Measurements from ENCODE around the gene TNNT2.

Gene TNNT2

DNA sequence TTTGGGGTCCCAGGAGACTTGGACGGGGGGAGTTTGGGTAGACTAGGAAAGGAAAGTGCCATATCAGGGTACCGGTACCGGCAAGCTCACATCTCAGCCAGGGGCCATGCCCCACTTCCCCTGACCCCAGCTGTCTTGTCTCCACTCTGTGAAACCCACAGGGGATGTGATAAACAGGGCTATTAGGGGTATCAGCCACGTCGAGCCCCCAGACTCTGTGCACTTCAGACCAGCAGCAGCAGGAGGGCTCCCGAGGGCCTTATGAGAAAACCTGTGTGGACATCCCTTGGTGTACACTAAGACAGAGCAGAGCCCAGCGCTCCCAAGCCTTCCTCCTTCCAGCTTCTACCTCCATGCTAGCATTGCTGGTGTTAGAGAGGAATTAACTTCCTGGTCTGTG, 46.3 kb downstream of the TNNT2 start:
- DNase-seq, result no peak

DNA sequence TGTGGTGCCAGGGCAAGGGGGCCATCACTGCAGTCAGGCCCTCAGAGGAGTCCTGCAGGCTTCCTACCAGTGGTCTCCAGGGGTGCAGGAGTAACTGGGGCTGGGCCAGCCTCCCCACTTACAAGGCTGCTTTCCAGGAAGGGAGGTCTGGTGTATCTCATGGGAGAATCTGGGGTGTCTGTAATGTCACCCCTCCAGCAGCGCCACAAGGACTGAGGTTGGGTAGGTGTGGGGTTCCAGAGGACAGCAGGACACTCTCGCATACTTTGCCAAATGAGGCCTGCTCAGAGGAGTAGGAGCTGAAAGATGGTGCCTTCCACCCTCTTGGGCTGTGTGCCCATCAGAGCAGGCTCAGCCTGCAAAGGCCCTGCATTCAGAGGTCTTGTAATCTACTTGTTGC, 46.9 kb downstream of the TNNT2 start:
- no peak for DNase-seq

DNA sequence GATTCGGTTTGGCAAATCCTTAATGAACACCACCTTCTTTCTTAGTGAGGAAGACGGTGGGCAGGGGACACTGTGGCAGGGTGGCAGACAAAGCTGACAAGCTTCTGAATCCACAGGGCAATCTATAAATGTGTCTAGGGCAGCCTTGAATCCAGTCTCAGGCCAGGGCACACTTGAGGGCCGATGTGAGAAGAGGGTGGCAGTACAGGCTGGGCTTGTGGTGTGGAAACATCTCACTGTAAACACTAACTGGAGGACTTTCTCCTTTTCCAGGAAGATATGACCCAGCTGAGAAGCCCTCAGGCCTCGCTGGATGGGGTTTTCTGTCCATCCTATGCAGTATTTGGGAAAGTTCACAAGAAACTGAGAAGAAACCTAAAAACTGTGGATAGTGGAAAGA, 47.7 kb downstream of the TNNT2 start:
- no peak for DNase-seq

DNA sequence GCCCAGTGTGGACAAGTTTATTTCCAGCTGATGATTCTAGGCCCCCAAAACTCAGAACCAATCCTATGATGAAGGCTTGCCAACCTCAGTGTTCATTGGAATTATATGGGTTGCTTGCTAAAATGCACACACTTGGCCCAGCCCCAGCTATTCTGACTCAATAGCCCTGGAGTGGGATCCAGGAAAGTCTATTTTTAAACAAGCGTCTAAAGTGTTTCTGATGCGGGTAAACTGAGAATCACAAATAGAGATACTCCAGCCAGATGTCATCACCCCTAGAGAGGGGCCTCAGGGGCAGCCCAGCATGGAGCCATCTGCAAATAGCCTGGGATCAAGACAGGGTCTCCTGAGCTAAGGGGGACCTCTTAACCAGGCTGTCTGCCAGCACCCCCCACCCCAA, 48.2 kb downstream of the TNNT2 start:
- DNase-seq, result no peak

DNA sequence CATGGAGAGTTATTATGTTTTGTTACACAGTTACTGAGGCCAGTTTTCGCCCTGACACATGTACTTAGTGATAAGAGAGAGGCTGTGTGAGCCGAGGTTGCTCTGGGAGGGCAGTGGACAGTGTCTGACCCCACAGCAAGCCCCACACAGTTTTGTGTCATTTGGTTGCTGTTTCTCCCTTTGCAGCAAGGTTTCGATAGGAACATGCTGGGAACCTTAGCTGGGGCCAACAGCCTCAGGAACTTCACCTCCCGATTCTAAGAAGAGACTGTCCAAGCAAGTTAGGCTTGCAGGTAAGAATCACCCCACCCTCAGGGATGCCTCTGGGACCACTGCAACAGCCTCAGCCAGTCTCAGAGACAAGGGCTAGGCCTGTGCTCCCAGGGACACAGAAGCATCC, 48.9 kb downstream of the TNNT2 start:
- DNase-seq, result no peak

DNA sequence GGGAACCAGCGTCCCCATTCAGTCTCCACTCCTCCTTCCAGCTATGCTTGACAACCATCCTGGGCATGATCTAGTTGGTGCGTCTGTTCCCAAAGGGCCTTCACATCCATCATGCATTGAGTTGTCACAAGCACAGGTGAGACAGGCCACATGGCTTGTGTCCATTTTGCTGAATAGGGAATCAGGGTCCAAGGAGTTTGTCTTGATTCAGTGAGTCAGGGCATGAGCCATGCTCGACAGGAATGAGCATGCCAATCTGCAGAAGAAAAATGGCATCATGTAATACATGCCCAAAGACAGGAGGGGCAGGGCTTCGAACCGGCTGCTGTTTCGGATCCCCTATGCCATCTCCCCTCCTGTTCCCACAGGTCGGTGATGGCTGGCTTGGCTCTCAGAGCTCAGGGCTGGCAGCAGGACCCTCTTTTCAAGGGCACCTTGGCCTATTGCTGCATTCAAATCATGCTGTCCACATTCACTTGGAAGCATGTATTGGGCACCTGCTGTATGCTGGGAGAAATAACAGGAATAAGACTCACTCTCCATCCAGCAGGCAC, 49.7 kb downstream of the TNNT2 start:
- no peak for DNase-seq

DNA sequence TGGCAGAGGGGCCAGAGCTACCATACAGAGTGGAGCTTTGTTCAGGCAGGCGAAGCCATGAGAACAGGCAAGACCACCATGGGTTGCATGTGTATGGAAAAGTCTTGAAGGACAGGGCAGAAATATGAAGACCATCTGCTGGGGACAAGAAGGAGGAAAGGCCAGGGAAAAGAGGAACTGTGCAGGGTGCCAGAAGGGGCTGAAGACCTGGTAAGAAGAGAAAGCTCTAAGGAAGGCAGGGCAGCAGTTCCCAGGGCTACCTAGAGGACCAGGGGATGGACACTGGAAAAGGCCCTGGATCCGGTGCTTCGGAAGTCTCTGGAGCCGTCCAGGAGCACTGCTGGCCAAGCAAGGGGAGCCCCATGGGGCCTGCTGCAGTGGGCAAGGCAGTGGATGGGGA, 50.8 kb downstream of the TNNT2 start:
- DNase-seq, result no peak

DNA sequence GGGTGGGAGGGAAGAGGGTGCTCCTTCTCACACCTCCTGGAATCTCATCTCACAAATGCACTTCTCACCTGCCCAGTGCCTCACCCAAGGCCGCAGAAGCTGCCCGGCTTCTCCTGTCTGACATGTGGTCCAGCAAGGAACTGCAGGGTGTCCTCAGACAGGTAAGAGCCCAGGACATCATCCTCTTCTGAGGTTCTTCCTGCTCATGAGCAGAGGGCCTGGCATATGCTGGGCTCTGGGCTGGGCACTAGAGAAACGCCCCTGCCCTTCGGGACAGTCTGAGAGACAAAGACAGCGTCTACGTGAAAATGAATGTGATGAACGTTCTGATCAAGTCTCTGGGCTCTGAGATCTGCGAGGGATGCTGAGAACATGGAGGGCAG, 51.8 kb downstream of the TNNT2 start:
- DNase-seq, result no peak

DNA sequence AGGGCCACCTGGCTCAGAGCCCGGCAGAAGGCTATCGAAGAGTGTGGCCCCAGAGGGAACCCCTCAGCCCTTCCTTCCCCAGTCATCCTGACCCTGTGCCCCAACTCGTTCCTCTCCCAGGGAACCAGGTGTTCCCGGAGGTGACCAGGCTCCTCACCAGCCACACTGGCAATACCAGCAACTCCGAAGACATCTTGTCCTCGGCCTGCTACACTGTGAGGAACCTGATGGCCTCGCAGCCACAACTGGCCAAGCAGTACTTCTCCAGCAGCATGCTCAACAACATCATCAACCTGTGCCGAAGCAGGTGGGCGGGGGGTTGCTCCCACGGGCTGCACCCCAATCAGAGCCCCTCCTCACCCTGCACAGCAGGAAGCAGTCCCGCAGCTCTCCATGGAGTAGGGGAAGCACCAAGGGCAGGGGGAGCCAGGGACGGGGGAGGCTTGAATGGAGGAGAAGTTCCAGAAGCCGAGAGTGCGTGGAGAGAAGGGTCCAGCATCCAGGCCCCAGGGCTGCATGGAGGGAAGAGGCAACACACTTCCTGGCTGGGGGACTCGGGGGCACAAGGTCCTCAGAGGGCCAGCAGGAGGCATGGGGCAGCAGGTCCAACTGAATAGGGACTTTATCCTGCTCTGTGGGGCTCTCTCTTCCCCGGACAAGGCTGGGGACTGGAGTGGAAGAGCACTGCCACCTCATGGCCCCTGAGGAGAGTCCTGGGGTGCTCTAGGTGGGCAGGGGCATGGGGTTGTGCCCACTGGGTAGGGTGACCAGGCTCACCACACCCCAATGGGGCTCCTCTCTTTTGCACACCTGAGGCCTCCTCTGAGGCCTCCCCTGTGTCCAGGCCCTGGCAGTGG, 52.4 kb downstream of the TNNT2 start:
- DNase-seq, result no peak

DNA sequence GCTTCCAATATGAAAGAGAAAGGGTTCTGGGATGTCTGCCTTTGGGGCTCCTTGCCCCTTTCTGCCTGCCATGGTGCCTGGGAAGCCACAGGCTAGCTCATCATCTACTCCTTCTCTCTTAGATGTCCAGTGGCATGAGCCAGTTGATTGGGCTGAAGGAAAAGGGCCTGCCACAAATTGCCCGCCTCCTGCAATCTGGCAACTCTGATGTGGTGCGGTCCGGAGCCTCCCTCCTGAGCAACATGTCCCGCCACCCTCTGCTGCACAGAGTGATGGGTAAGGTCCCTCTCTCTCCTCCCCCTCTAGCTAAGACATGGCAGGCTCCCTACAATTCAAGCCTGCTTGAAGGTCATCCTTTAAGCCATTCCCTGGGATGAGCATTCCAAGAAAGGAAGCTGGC, 53.2 kb downstream of the TNNT2 start:
- no peak for DNase-seq

DNA sequence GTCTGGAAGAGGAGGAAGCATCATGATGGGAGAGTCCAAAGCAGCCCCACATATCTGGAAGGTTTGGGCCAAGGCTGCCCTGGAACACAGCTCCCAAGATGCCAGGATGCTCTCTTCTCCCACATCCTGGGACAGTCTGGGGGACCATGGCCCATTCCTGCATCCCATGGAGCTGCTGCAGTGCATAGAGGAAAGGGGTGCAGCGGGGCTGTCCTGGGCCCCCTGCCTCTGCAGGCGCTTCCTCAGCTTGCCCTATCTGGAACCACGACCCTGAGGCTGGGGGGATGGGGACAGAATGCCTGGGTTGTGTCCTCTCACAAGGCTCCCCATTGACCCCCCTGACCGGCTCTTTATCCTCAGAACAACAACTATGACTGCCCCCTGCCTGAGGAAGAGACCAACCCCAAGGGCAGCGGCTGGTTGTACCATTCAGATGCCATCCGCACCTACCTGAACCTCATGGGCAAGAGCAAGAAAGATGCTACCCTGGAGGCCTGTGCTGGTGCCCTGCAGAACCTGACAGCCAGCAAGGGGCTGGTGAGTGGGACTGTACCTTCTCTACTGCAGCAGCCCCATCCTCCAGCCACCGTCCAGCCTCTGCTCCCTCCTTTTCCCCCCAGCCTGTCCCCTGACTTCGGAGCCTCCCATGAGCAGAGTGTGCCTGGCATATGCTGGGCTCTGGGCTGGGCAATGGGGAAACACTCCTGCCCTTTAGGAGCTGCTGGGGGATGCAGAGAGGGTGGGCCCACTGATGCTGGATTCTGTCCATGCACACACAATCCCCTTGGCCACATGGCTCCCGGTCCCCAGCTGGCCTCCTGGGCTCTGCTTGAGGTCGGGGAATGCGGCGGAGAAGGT, 54.6 kb downstream of the TNNT2 start:
- no peak for DNase-seq

DNA sequence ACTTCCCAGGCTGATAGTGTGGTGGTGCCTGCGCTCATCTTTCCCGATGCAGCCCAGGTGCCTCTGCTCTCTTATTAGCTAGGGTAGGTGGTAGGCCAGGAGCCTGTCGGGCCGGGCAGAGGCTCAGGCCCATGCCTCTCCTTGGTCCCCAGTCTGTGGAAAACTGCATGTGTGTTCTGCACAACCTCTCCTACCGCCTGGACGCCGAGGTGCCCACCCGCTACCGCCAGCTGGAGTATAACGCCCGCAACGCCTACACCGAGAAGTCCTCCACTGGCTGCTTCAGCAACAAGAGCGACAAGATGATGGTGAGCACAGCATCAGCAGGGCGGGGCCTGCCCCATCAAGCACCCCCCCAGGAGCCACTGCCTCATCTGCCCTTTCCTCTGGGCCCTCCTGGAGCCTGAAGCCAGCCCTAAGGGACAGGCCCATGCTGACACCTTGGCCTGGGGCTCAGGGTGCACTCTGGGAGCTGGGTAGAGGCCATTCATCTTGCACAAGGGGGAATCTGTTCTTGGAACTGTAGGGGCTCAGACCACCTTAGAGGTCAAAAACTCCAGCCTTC, 55.6 kb downstream of the TNNT2 start:
- no peak for DNase-seq

DNA sequence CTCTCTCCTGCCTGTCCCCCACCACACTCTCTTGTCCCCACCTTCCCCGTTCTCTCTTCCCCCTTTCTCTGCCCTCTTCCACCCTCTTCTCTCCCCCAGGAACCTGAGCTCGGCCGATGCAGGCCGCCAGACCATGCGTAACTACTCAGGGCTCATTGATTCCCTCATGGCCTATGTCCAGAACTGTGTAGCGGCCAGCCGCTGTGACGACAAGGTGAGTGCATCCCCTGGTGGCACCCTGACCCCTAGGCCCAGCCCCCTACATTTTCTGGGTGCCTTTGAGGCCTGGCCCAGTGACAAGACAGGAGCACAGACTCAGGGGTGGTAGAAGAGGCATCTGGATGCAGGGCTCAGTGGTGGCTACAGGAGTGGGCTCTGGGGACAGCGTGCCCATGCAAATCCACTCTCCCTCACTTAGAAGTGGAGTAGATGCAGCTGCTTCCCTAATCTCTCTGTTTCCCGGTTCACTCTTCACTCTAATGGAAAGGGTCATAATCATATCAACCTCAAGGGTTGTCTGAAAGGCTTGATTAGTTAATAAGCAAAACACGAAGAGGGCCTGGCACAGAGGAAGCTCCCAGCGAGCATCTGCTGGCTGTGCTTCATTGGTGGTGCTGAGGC, 57.2 kb downstream of the TNNT2 start:
- no peak for DNase-seq

DNA sequence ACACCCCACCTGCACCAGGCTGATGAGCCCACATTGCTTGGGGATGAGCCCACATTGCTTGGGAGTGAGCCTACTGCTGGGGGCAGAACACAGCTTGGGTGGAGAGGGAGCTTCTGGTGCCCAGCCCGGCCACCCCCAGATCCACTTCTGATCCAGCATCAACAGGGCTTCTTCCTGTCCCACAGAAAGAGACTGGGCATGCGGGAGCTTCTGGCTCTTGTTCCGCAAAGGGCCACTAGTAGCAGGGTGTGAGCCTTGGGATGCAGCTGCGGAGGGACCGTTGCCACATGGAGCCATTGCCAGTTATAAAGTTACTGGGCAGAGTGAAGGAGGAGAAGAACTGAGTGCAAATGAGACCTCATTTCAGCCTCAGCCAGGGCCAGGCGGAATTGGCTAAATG, 57.8 kb downstream of the TNNT2 start:
- no peak for DNase-seq

DNA sequence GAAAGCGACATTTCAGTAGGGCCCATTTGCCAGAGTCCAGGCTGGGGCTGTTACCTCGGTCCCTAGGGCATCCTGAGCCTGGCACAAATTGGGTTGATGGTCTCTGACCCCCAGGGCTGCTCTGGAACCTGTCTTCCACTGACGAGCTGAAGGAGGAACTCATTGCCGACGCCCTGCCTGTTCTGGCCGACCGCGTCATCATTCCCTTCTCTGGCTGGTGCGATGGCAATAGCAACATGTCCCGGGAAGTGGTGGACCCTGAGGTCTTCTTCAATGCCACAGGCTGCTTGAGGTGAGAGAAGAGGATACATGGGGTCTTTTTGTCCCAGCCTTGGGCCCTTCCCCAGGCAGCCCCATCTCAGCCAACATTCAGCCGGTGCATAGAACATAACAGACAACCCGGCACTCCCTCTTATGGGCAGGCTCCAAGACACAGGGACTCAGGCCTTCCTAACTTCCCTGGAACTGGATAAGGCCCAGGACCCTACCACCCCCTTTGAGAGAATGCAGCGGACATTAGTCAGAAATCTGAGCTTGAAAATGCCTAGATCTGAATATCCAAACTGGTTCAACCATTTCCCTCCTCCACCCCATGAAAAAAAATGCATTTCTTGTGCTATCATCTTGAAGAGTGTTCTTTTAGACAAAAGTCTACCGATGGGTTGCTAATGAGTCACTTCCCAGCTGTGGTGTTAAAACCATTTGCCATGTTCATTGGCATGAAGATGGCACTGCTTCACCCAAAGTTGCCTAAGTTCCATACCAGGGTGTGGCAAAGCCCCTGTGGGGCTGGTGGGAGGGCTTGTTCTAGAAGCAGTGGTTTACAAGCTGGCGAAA, 58.8 kb downstream of the TNNT2 start:
- no peak for DNase-seq

DNA sequence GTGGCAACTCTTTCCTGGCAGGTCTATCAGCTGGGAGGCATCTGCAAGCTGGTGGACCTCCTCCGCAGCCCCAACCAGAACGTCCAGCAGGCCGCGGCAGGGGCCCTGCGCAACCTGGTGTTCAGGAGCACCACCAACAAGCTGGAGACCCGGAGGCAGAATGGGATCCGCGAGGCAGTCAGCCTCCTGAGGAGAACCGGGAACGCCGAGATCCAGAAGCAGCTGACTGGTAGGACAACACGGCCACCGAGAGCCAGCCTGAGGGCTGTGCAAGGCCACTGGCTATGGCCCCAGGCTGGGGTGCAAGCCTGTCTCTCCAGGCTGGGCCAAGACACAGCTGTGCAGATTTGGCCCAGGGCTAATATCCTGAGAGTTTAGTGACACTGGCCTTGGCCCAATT, 59.9 kb downstream of the TNNT2 start:
- no peak for DNase-seq

DNA sequence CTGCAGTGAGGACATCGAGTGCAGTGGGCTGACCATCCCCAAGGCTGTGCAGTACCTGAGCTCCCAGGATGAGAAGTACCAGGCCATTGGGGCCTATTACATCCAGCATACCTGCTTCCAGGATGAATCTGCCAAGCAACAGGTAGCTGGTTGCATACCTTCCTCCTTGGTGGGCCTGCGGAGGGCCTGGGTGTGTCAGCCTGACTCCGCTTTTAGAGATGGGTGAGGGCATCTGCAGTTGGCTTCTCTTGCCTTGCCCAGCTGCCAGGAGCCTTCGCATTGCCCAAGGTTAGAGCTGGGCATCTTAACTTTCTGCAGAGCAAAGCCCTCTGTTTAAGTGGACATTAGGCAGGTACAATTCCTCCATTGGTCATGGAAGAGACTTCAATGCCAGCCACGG, 60.9 kb downstream of the TNNT2 start:
- DNase-seq, result no peak

DNA sequence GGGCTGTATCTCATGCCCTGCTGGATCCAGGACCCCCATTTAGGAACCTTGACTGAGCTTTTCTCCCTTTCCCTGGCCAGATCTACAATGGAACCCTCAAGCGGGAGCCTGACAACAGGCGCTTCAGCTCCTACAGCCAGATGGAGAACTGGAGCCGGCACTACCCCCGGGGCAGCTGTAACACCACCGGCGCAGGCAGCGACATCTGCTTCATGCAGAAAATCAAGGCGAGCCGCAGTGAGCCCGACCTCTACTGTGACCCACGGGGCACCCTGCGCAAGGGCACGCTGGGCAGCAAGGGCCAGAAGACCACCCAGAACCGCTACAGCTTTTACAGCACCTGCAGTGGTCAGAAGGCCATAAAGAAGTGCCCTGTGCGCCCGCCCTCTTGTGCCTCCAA, 64.4 kb downstream of the TNNT2 start:
- DNase-seq, result no peak

DNA sequence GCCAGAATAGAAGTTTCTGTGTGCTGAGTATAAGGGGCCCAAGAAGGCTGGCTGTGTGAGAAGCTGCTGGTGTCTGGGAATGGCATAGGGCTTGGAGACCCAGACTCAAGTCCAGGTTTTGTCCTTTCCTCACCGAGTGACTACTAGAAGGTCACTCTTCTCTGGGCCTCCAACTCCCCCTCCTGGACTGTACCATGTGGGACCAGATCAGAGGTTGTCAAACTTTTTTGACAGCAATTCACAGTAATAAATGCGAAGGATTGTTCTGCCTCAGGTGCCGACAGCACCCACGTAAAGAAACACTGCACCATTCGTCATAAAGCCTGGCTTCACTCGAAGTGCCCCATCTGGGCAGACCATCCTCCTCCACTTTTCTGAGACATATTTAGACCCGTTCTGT, 65.2 kb downstream of the TNNT2 start:
- no peak for DNase-seq

DNA sequence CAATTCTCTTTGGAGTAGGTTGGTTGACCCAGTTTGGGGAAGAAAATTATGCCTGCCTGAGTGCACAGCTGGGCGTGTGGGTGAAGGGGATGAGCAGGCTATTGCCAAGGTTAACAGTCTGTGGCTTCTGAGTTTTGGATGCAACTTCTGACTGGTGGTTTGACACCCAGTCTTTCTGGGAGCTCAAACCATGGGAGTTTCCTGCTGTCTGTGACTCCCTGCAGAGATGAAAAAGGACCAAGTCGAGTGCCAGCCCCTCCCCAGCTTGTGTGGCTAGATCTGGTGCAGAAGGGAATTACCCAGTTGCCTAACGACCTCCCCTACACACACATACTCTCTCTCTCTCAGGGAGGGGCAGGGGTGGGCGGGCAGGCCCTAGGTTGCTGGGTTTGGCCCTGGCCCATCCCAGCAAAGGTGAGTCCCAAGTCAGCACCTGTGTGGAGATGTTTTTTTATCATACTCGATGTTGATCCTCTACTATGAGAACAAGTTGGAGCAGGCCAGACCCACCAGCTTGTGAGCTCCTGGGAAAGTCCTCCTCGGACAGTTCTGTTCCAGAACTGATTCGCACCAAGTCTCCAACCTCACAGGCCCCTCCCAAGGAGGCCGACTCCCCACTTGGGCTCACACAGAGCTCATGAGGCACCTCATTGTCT, 66.0 kb downstream of the TNNT2 start:
- no peak for DNase-seq

DNA sequence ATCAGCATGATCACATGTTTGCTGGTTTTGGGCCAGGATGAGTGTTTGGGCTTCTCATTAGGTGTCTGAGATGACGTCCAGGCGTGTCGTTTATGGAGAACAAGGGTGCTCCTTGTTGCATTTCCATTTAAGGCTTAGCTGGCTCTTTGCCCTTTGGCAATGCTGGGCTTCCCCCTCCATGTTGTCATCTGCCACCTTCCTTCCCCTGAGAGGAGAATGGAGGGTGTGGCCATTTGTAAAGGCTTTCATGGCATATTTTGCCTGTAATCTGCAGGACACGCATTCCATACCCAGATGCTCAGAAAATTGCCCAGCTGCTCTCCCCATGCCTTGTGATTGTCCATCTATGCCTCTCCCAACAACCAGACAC, 66.5 kb downstream of the TNNT2 start:
- DNase-seq, result no peak
